ENCODE data around the gene HIVEP2. TPM values are rescaled to one million over a fixed set of nuclear protein-coding genes. Genes with fewer than 3 reads are reported as not detected.
A peak's percentile ranks its signal among the peaks of the same experiment; 100 is the strongest.

The HIVEP2 gene
- polyA plus RNA-seq, 3 donors: 0.16 to 1.4 (median 0.64) TPM

- H2AFZ ChIP-seq (ENCODE audit: insufficient read depth, low read depth, low read length, poor library complexity, severe bottlenecking): no peak overlapping the region
- Mint-ChIP-seq H3K9me3 (no peaks in the 10 kb centered on the region), H3K4me3 (no peak overlapping the region), H3K36me3 (no peaks in the 10 kb centered on the region), H3K4me1 (peaks cover 44% of the 10 kb centered on the region), H3K27ac (no peak overlapping the region), H3K27me3 (ENCODE audit: low read depth in 3 of 3) (no peaks in the 10 kb centered on the region)
- no peaks in the 10 kb centered on the region for H3K79me2 ChIP-seq (ENCODE audit: insufficient read depth, low read length)
- H3K27me3 ChIP-seq (ENCODE audit: control insufficient read depth in 2 of 2, insufficient read depth in 2 of 2, low read length in 2 of 2): no peaks in the 10 kb centered on the region
- peaks cover 13 to 24% of the 10 kb centered on the region in 2 donors for H3K4me1 ChIP-seq (ENCODE audit: control insufficient read depth in 1 of 2, insufficient read depth in 2 of 2, low read length in 2 of 2)
- no peak overlapping the region for H3K4me2 ChIP-seq (replicated peaks; ENCODE audit: extremely low read depth, low read length, poor library complexity, severe bottlenecking)
- H3K9ac ChIP-seq (ENCODE audit: insufficient read depth, low read length, poor library complexity, severe bottlenecking): no peak overlapping the region
- intact Hi-C loops (cut with micrococcal nuclease): no loop called here
- no peak for DNase-seq
- peaks cover 8% of the 10 kb centered on the region for H4K20me1 ChIP-seq (ENCODE audit: insufficient read depth, low read length)
- 100% methylated on average over 1 of the region's 2 CpGs for WGBS (ENCODE audit: insufficient coverage)
- no peaks in the 10 kb centered on the region for H3K36me3 ChIP-seq (replicated peaks in 1 of 2; ENCODE audit: control insufficient read depth in 1 of 2, insufficient read depth in 2 of 2, low read length in 2 of 2)
- TF ChIP-seq CTCF (IDR thresholded peaks at IDR 0.05): no peak
- no peak overlapping the region for H3K27ac ChIP-seq (ENCODE audit: low read depth in 1 of 2, low read length in 2 of 2)
- H3K9me3 ChIP-seq (replicated peaks in 1 of 2; ENCODE audit: control insufficient read depth in 1 of 2, insufficient read depth in 1 of 2, low read length in 2 of 2): no peaks in the 10 kb centered on the region
- H3K4me3 ChIP-seq (replicated peaks in 1 of 3; ENCODE audit: low read depth in 2 of 3, low read length in 3 of 3): no peak overlapping the region
Measured at GRCh38 chr6:142846459-142846831, 98.5 kb downstream of the HIVEP2 start.

- H3K4me2 ChIP-seq (replicated peaks; ENCODE audit: extremely low read depth, low read length, poor library complexity, severe bottlenecking): peak overlapping the region; percentile 62
- no peak for TF ChIP-seq CTCF (IDR thresholded peaks at IDR 0.05)
- intact Hi-C loops (cut with micrococcal nuclease): no loop called here
- H4K20me1 ChIP-seq (ENCODE audit: insufficient read depth, low read length): peaks cover 8% of the 10 kb centered on the region
- no peaks in the 10 kb centered on the region for H3K36me3 ChIP-seq (replicated peaks in 1 of 2; ENCODE audit: control insufficient read depth in 1 of 2, insufficient read depth in 2 of 2, low read length in 2 of 2)
- peak overlapping the region in 1 of 2 donors; percentile 28 for H3K4me3 Mint-ChIP-seq
- H3K9me3 Mint-ChIP-seq: no peaks in the 10 kb centered on the region
- H3K4me1 ChIP-seq (ENCODE audit: control insufficient read depth in 1 of 2, insufficient read depth in 2 of 2, low read length in 2 of 2): peaks cover 13 to 24% of the 10 kb centered on the region in 2 donors
- H3K27me3 ChIP-seq (ENCODE audit: control insufficient read depth in 2 of 2, insufficient read depth in 2 of 2, low read length in 2 of 2): no peaks in the 10 kb centered on the region
- H3K36me3 Mint-ChIP-seq: no peaks in the 10 kb centered on the region
- H3K79me2 ChIP-seq (ENCODE audit: insufficient read depth, low read length): no peaks in the 10 kb centered on the region
- no peak overlapping the region for H2AFZ ChIP-seq (ENCODE audit: insufficient read depth, low read depth, low read length, poor library complexity, severe bottlenecking)
- no peak overlapping the region for H3K9ac ChIP-seq (ENCODE audit: insufficient read depth, low read length, poor library complexity, severe bottlenecking)
- no peaks in the 10 kb centered on the region for H3K9me3 ChIP-seq (replicated peaks in 1 of 2; ENCODE audit: control insufficient read depth in 1 of 2, insufficient read depth in 1 of 2, low read length in 2 of 2)
- no peak overlapping the region for H3K4me3 ChIP-seq (replicated peaks in 1 of 3; ENCODE audit: low read depth in 2 of 3, low read length in 3 of 3)
- WGBS (ENCODE audit: insufficient coverage): 44% methylated on average over 19 of the region's 23 CpGs
- DNase-seq: no peak
- no peak overlapping the region for H3K27ac ChIP-seq (ENCODE audit: low read depth in 1 of 2, low read length in 2 of 2)
- no peaks in the 10 kb centered on the region for H3K27me3 Mint-ChIP-seq (ENCODE audit: low read depth in 3 of 3)
- H3K27ac Mint-ChIP-seq: peak overlapping the region in 2 of 7 donors; percentile 21 to 60
- peaks cover 44% of the 10 kb centered on the region for H3K4me1 Mint-ChIP-seq
Measured at GRCh38 chr6:142845624-142846458, 99.1 kb downstream of the HIVEP2 start.
